ENCODE measurements around the gene CDT1.
A peak's percentile ranks its signal among the peaks of the same experiment; 100 is the strongest.
"Not testable (repeated sequence)": the region's sequence is repeated elsewhere in the genome, so short reads cannot be mapped to it uniquely, and the experiment has no call there.

The CDT1 gene

GRCh38 chr16:88784074-88784855 is 19.3 kb upstream of the CDT1 start:
- DNase-seq: no peak

DNA sequence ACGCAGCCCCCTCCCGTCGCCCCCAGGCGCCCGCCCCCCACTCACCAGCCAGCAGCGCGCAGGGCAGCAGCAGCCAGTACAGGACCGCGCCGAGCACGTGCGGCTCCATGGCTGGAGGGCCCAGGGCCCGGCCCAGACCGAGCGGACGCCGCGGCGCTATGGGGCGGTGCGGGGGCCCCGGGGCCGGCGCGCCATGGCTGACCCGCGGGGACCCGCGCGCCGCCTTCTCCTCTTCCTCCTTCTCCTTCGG is 18.8 kb upstream of the CDT1 start:
- no peak for DNase-seq

- peak; percentile 88 for DNase-seq
Measured at GRCh38 chr16:88785106-88785924, 18.3 kb upstream of the CDT1 start, which contains the start of gene PIEZO1. Gene PIEZO1, minus strand, starts transcription at chr16:88785220. Its CDS starts 256 bp downstream, at chr16:88784964.

GRCh38 chr16:88787579-88788314 is 15.8 kb upstream of the CDT1 start:
- DNase-seq: no peak

DNA sequence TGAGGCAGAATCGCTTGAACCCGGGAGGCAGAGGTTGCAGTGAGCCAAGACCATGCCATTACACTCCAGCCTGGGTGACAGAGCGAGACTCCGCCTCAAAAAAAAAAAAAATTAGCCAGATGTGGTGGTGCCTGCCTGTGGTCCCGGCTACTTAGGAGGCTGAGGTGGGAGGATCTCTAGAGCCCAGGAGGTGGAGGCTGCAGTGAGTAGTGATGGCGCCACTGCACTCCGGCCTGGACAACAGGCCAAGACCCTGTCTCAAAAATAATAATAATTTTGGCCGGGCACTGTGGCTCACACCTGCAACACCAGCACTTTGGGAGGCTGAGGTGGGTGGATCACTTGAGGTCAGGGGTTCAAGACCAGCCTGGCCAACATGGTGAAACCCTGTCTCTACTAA is 14.8 kb upstream of the CDT1 start:
- DNase-seq: not testable (repeated sequence)

DNA sequence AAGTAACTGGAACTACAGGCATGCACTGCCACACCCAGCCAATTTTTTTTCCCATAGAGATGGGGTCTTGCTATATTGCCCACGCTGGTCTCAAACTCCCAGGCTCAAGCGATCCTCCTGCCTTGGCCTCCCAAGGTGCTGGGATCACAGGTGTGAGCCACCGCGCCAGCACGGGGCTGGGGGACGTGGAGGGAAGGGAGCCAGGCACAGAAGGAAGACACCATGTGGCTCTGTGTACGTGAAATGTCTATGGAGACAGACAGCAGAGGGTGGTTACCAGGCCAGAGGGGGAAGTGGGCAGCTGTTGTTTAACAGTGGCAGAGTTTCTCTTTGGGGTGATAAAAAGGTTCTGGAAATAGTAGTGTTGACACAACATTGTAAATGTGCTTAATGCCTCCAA is 14.0 kb upstream of the CDT1 start:
- no peak for DNase-seq

DNA sequence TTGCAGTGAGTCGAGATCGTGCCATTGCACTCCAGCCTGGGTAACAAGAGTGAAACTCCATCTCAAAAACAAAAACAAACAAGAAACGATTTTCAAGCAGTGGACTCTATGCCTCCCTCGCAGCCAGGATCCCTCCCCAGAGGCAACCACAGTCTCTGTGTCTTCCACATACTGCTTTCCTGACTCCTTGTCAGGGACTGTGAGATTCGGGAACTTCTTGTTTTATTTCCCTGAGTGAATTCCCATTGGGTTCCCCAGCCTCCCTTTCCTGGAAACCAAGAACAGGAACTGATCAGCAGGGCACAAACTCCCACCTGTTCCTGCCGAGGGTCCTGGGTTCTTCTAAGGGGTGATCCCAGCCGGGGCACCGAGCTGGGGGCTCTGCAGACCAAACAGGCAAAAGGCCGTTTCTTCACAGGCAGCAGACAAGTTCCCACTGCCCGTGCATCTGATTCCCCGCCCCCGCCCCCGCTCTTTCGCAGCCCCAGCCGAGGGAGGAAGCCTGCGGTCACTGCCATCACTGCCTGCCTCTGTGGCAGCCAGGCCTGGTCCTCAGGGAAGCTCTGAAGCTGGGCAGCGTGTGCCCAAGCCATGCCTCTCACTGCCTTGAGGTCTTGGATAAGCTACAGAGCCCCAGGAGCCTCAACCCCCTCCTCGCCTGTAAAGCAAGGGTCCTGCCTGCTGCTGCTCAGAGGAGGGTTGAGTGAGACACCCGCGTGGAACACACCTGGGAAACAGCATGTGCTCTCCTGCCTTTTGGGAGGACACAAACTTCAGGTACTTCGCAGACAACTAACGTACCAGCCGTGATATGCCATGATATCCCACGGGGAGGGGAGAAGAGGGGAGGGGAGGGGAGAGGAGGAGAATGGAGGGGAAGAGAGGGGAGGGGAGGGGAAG is 13.0 kb upstream of the CDT1 start:
- peak; percentile 68 for DNase-seq

GRCh38 chr16:88792078-88792550 is 11.5 kb upstream of the CDT1 start:
- DNase-seq: no peak

GRCh38 chr16:88792668-88793250 is 10.8 kb upstream of the CDT1 start:
- DNase-seq: no peak

- DNase-seq: no peak
Measured at GRCh38 chr16:88793251-88793954, 10.2 kb upstream of the CDT1 start.

DNA sequence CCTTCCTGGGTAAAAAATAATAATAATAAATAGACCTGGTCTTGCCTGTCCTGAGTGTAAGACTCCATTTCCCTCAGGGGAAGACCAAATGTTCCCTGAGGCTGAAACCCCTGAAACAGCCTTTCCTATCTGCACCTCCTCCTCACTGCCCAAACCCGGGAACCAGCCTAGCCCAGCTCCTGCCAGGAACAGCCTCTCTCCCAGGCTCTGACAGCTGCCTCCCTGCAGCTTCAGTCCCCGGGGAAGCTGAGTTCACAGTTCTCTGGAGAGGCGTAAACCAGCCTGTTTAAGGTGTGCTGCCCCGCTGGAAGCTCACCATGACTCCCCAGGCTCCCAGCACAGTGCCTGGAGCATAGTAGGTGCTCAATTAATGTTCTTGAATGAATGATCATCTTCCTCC is 7.3 kb upstream of the CDT1 start:
- no peak for DNase-seq

GRCh38 chr16:88798073-88798472 is 5.5 kb upstream of the CDT1 start:
- no peak for DNase-seq

DNA sequence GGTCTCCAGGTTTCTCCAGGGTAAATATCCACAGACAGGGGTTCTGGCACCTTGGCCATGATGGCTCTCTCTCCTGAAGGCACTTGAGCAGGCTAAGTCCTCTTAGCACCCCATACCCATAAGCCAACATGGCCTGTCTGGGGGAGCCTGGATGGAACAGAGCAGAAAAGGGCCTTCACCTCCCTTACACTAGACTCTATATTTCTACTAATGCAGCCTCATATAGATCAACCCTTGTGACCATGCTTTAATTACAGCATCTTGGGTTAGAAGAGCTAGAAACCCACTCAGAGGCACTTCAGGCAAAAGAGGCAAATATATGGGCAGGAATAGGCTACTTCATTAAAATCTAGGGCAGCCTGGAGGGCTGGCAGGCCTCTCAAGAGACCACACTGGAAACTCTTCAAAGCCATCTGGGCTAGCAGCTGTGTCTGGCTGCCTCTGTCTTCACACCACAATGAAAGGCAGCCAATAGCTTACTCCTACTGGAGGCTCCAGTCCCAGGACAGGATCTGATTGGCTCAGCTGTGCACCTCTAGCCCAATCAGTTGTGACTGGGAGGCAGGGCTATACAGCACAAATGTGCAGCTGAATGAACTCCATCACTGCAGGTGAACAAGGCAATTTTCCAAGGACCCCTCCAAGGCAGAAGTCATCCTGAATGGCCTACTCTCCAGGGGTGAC is 4.7 kb upstream of the CDT1 start:
- DNase-seq: no peak

DNA sequence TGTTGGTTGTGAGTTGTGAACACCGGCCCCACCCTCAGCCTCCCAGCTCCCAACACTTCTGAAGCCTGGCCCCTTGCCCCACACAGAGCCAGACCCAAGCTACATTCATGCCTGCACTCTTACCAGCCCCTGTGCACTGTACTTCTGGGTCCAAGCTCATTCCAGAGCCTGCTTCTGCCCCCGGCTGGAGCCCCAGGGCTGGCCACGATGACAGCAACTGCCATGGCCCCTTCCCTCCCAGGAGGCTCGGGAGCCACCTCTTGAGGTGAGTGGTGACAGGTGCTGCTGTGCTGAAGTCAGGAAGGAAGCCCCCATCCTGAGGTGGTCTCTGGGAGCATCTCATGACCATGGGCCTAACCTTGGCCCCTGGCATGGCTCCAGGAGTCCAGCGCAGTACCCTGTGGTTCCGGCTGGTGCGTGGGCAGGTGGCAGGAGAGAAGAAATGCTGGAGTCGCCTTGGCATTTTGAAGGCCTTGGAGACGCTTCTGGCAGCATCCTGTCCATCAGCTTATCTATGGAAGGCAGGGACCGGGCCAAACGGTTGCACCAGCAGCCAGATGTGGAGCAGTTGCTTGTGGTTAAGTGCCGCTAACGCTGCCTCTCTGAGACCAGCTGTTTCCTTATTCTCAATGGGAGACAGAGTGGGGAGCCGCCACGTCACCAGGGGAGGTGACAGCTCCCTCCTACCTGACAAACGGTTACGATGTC is 3.9 kb upstream of the CDT1 start:
- DNase-seq: no peak

GRCh38 chr16:88800277-88800592 is 3.4 kb upstream of the CDT1 start:
- DNase-seq: no peak

- no peak for DNase-seq
Measured at GRCh38 chr16:88804173-88804551, 573 bp downstream of the CDT1 start.

- peak; percentile 35 for DNase-seq
Measured at GRCh38 chr16:88804552-88805339, 1.2 kb downstream of the CDT1 start.

DNA sequence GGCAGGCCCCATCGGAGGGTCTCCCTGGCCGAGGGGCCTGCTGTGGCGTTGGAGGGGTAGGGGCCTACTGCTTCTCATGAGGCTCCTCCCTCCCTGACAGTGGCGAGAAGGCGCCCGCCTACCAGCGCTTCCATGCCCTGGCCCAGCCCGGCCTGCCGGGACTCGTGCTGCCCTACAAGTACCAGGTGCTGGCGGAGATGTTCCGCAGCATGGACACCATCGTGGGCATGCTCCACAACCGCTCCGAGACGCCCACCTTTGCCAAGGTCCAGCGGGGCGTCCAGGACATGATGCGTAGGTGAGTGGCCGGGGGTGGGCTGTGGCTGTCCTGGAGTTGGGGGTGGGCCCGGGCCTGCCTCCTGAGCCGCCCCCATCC is 1.7 kb downstream of the CDT1 start:
- no peak for DNase-seq

GRCh38 chr16:88805887-88806393 is 2.4 kb downstream of the CDT1 start:
- DNase-seq: no peak
